HG02678 (cell line): ENCODE results near the gene ZNF93.
"Not testable (repeated sequence)": the region's sequence is repeated elsewhere in the genome, so short reads cannot be mapped to it uniquely, and the experiment has no call there.

ENCODE experiments used
- ATAC-seq: cut with Tn5 transposase; IDR thresholded peaks from one replicate; pipeline ENCODE4 v1.9.1; 2021; ENCODE audit warnings: mild to moderate bottlenecking, moderate library complexity; ENCODE audit not compliant: unreplicated experiment

Gene ZNF93

GRCh38 chr19:19900729-19901444, at the start of gene ZNF93:
ZNF93 (plus strand) TSS chr19:19900946; CDS start chr19:19901089, 143 bp downstream.
- peak; percentile 94 for ATAC-seq

- ATAC-seq: not testable (repeated sequence)
These were observed 49.0 kb upstream of the ZNF93 start for GRCh38 chr19:19851740-19852139.

- ATAC-seq: no peak
These were observed 42.0 kb upstream of the ZNF93 start for GRCh38 chr19:19858751-19859150.

GRCh38 chr19:19860756-19861390, 39.9 kb upstream of the ZNF93 start:
- ATAC-seq: no peak

GRCh38 chr19:19865750-19866610, 34.8 kb upstream of the ZNF93 start, which contains the start of gene ZNF253:
ZNF253 (plus strand) TSS chr19:19865882; CDS start chr19:19865997, 115 bp downstream.
- ATAC-seq: peak; percentile 96

- no peak for ATAC-seq
These were observed 34.0 kb upstream of the ZNF93 start for GRCh38 chr19:19866611-19867248.

GRCh38 chr19:19870086-19870485, 30.7 kb upstream of the ZNF93 start:
- not testable (repeated sequence) for ATAC-seq

- ATAC-seq: no peak
These were observed 28.8 kb upstream of the ZNF93 start for GRCh38 chr19:19871932-19872331.

- ATAC-seq: no peak
These were observed 27.4 kb upstream of the ZNF93 start for GRCh38 chr19:19873381-19873780.

GRCh38 chr19:19877724-19878123, 23.0 kb upstream of the ZNF93 start:
- ATAC-seq: no peak

GRCh38 chr19:19884583-19884982, 16.2 kb upstream of the ZNF93 start:
- ATAC-seq: no peak

GRCh38 chr19:19892055-19892941, 8.4 kb upstream of the ZNF93 start:
- ATAC-seq: not testable (repeated sequence)

GRCh38 chr19:19900139-19900728, 512 bp upstream of the ZNF93 start:
- ATAC-seq: no peak

- not testable (repeated sequence) for ATAC-seq
These were observed 6.8 kb downstream of the ZNF93 start for GRCh38 chr19:19907551-19907950.

GRCh38 chr19:19909654-19910053, 8.9 kb downstream of the ZNF93 start:
- no peak for ATAC-seq

- no peak for ATAC-seq
These were observed 10.4 kb downstream of the ZNF93 start for GRCh38 chr19:19911150-19911549.

- ATAC-seq: no peak
These were observed 13.8 kb downstream of the ZNF93 start for GRCh38 chr19:19914596-19914995.

- ATAC-seq: not testable (repeated sequence)
These were observed 29.7 kb downstream of the ZNF93 start for GRCh38 chr19:19930417-19930816.
